Ecto neural progenitor cell (in vitro differentiated cells): ENCODE results near the gene TRPV5.

Experiments used
- DNase-seq: peaks from one replicate; pipeline ENCODE4 v3.0.0-alpha.2; 2018; ENCODE audit warnings: low spot score

Gene TRPV5

GRCh38 chr7:142940966-142941535 lies 7.5 kb upstream of the TRPV5 start:
- DNase-seq, result no peak

GRCh38 chr7:142939226-142939910 lies 5.8 kb upstream of the TRPV5 start, which contains the start of gene LLCFC1:
Gene LLCFC1, plus strand, starts transcription at chr7:142939484. Its CDS starts 138 bp downstream, at chr7:142939622.
- no peak for DNase-seq

GRCh38 chr7:142938611-142939010 lies 5.1 kb upstream of the TRPV5 start:
- no peak for DNase-seq

GRCh38 chr7:142935941-142936565 lies 2.5 kb upstream of the TRPV5 start:
- DNase-seq, result no peak

- no peak for DNase-seq
These were observed 510 bp upstream of the TRPV5 start for GRCh38 chr7:142934056-142934455.

GRCh38 chr7:142933092-142933475 lies 462 bp downstream of the TRPV5 start:
- DNase-seq, result no peak

- DNase-seq, result no peak
These were observed 1.0 kb downstream of the TRPV5 start for GRCh38 chr7:142932386-142933091.

GRCh38 chr7:142930126-142930730 lies 3.3 kb downstream of the TRPV5 start:
- DNase-seq, result no peak

GRCh38 chr7:142927949-142928348 lies 5.6 kb downstream of the TRPV5 start:
- DNase-seq, result no peak

GRCh38 chr7:142927085-142927745 lies 6.3 kb downstream of the TRPV5 start:
- DNase-seq, result no peak

GRCh38 chr7:142925413-142925812 lies 8.1 kb downstream of the TRPV5 start:
- DNase-seq, result peak; percentile 46

- peak; percentile 7 for DNase-seq
These were observed 10.2 kb downstream of the TRPV5 start for GRCh38 chr7:142923391-142923790.

GRCh38 chr7:142919656-142920055 lies 13.9 kb downstream of the TRPV5 start:
- no peak for DNase-seq

GRCh38 chr7:142918901-142919300 lies 14.6 kb downstream of the TRPV5 start:
- DNase-seq, result no peak

- DNase-seq, result no peak
These were observed 16.1 kb downstream of the TRPV5 start for GRCh38 chr7:142917447-142917846.

GRCh38 chr7:142916508-142916907 lies 17.0 kb downstream of the TRPV5 start:
- no peak for DNase-seq

- DNase-seq, result no peak
These were observed 18.2 kb downstream of the TRPV5 start for GRCh38 chr7:142915315-142915714.

GRCh38 chr7:142914121-142914520 lies 19.4 kb downstream of the TRPV5 start:
- no peak for DNase-seq

- DNase-seq, result no peak
These were observed 20.0 kb downstream of the TRPV5 start for GRCh38 chr7:142913566-142913965.

- no peak for DNase-seq
These were observed 20.5 kb downstream of the TRPV5 start for GRCh38 chr7:142913051-142913450.

GRCh38 chr7:142910481-142910880 lies 23.1 kb downstream of the TRPV5 start:
- DNase-seq, result no peak

GRCh38 chr7:142910031-142910433 lies 23.5 kb downstream of the TRPV5 start:
- peak; percentile 0 for DNase-seq
